Measurements from ENCODE around the gene TMEM238L. TPM values are rescaled to one million over a fixed set of nuclear protein-coding genes. Genes with fewer than 3 reads are reported as not detected.

TMEM238L gene
- total and polyA plus RNA-seq, 2 of the 4 experiments (the other 2 are of a cell fraction): not detected

- ATAC-seq (ENCODE audit: low read depth) (no peak), DNase-seq (no peak)
- POLR2A ChIA-PET (ENCODE audit: unreplicated experiment): no interaction called here
- H3K4ac ChIP-seq (ENCODE audit: low read depth, low read length): no peak overlapping the region
- no peaks in the 10 kb centered on the region for H4K20me1 ChIP-seq (ENCODE audit: insufficient read depth, low read length)
- no peak overlapping the region for H3K4me3 ChIP-seq (ENCODE audit: insufficient read depth, low read depth, low read length)
- H3K14ac ChIP-seq (replicated peaks; ENCODE audit: low read depth, low read length): no peak overlapping the region
- H3K27me3 ChIP-seq (ENCODE audit: control insufficient read depth, insufficient read depth, low read length): no peaks in the 10 kb centered on the region
- no peak overlapping the region for H2BK5ac ChIP-seq (ENCODE audit: low read depth, low read length, poor library complexity, severe bottlenecking)
- no peak overlapping the region for H2AK9ac ChIP-seq (replicated peaks; ENCODE audit: low read depth, low read length, poor library complexity)
- no peak overlapping the region for H4K8ac ChIP-seq (ENCODE audit: low read depth in 2 of 2, low read length in 2 of 2)
- H3K9me3 ChIP-seq (ENCODE audit: control insufficient read depth, insufficient read depth, low read length): no peaks in the 10 kb centered on the region
- H2BK20ac ChIP-seq (ENCODE audit: low read depth, low read length): no peak overlapping the region
- no peak overlapping the region for H3K27ac ChIP-seq (ENCODE audit: insufficient read depth, low read length)
- no peak overlapping the region for H2AK5ac ChIP-seq (ENCODE audit: low read depth, low read length)
- H3K9ac ChIP-seq (ENCODE audit: low read depth, low read length): no peak overlapping the region
- no peak overlapping the region for H3K23ac ChIP-seq (ENCODE audit: low read depth, low read length)
- no peak overlapping the region for H2AFZ ChIP-seq (replicated peaks; ENCODE audit: low read length, poor library complexity)
- no peaks in the 10 kb centered on the region for H3K4me1 ChIP-seq (ENCODE audit: control insufficient read depth, insufficient read depth, low read length)
- in situ Hi-C loops (cut with MboI; ENCODE audit: low sequenced_read_pairs): no loop called here
- H3K18ac ChIP-seq (ENCODE audit: low read depth, low read length): no peak overlapping the region
- no CpG with 5 or more reads among the region's 7 CpGs for WGBS, 2 experiments (ENCODE audit: extremely low coverage in 2 of 2, insufficient read length in 1 of 2)
- no peak overlapping the region for H3K56ac ChIP-seq (ENCODE audit: extremely low read depth, insufficient read depth, low read length)
- H2BK15ac ChIP-seq (ENCODE audit: low read depth, low read length): no peak overlapping the region
- intact Hi-C loops (cut with micrococcal nuclease): no loop called here
- no peaks in the 10 kb centered on the region for H3K36me3 ChIP-seq (ENCODE audit: control insufficient read depth, insufficient read depth, low read length)
- H2BK120ac ChIP-seq (ENCODE audit: low read depth, low read length): no peak overlapping the region
- CTCF ChIA-PET: interaction anchor here (0.6 kb wide), 1 partner anchor 61 kb away, joined by 3 read pairs; no protein-coding TSS in a partner anchor
- TF ChIP-seq, protein P1, sequence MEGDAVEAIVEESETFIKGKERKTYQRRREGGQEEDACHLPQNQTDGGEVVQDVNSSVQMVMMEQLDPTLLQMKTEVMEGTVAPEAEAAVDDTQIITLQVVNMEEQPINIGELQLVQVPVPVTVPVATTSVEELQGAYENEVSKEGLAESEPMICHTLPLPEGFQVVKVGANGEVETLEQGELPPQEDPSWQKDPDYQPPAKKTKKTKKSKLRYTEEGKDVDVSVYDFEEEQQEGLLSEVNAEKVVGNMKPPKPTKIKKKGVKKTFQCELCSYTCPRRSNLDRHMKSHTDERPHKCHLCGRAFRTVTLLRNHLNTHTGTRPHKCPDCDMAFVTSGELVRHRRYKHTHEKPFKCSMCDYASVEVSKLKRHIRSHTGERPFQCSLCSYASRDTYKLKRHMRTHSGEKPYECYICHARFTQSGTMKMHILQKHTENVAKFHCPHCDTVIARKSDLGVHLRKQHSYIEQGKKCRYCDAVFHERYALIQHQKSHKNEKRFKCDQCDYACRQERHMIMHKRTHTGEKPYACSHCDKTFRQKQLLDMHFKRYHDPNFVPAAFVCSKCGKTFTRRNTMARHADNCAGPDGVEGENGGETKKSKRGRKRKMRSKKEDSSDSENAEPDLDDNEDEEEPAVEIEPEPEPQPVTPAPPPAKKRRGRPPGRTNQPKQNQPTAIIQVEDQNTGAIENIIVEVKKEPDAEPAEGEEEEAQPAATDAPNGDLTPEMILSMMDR (conservative IDR thresholded peaks at IDR 0.05; ENCODE audit: low read depth, low read length): no peak
- TF ChIP-seq RFX5 (IDR thresholded peaks at IDR 0.05; ENCODE audit: low read depth, low read length) (no peak), MXI1 (IDR thresholded peaks at IDR 0.05; ENCODE audit: borderline replicate concordance, low read depth, low read length) (no peak), NFE2L2 (IDR thresholded peaks at IDR 0.05; ENCODE audit: low read depth, low read length) (no peak), ELK1 (IDR thresholded peaks at IDR 0.05; ENCODE audit: borderline replicate concordance, low read depth, low read length) (no peak), SMC3 (IDR thresholded peaks at IDR 0.05; ENCODE audit: low read depth, low read length) (no peak), CHD1 (IDR thresholded peaks at IDR 0.05; ENCODE audit: low read depth, low read length) (no peak), CEBPB (IDR thresholded peaks at IDR 0.05; ENCODE audit: low read depth, low read length) (no peak)
- TF ChIP-seq, protein P2, sequence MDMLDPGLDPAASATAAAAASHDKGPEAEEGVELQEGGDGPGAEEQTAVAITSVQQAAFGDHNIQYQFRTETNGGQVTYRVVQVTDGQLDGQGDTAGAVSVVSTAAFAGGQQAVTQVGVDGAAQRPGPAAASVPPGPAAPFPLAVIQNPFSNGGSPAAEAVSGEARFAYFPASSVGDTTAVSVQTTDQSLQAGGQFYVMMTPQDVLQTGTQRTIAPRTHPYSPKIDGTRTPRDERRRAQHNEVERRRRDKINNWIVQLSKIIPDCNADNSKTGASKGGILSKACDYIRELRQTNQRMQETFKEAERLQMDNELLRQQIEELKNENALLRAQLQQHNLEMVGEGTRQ (IDR thresholded peaks at IDR 0.05; ENCODE audit: low read depth, low read length): no peak
- H4K91ac ChIP-seq (ENCODE audit: insufficient read depth, low read depth, low read length): no peak overlapping the region
- no peak overlapping the region for H3K4me2 ChIP-seq (ENCODE audit: low read depth, low read length)
- no peak overlapping the region for H4K5ac ChIP-seq (ENCODE audit: low read depth, low read length)
- no peaks in the 10 kb centered on the region for H3K9me1 ChIP-seq (ENCODE audit: insufficient read depth, low read length)
- BruUV-seq (replicated peaks): no TSS peak
- dilution Hi-C loops (cut with HindIII; ENCODE audit: low sequenced_read_pairs, unreplicated experiment): no loop called here
- H3K79me1 ChIP-seq (ENCODE audit: low read depth in 1 of 2, low read length in 2 of 2): no peaks in the 10 kb centered on the region
These were observed 5.0 kb downstream of the TMEM238L start for GRCh38 chr17:10798910-10799309.

All from IMR-90 (cell line).